Measurements from ENCODE around the gene WIPF1.

WIPF1 gene, protein sequence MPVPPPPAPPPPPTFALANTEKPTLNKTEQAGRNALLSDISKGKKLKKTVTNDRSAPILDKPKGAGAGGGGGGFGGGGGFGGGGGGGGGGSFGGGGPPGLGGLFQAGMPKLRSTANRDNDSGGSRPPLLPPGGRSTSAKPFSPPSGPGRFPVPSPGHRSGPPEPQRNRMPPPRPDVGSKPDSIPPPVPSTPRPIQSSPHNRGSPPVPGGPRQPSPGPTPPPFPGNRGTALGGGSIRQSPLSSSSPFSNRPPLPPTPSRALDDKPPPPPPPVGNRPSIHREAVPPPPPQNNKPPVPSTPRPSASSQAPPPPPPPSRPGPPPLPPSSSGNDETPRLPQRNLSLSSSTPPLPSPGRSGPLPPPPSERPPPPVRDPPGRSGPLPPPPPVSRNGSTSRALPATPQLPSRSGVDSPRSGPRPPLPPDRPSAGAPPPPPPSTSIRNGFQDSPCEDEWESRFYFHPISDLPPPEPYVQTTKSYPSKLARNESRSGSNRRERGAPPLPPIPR

DNA sequence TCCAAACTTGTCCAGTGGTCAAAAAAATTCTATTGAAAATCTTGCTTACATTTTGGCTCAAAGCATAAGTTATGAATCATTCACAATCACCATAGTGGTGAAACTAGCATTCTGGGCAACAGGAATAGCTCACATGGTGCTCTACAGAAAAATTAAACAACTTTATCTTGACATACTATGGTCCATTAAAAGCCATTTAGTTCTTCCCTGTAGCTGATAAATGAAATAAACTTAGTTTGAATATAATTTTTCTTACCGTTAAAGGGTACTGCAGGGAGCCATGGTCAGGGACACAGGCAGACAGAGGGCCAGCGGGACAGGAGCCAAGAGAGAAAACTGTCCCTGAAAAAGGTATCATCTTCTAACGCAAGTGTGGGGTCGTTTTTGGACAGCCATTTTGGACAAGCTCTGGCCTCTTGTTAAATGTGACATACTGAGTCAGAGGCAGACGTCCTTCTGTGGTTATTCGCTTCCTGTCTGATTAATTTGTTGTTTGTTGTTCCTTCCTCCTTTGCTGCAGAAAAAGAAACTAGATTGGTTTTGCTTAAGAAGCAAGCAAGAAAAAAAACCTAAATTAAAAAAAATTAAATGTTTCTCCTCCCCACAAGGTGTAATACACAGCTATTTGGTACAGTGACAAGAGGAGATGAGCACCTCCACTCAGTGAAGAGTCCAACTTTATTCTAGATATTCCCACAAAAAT lies at the start of gene WIPF1:
TSS of gene WIPF1 (minus strand) at position 460 of the 703 bp plus-strand sequence. CDS start 12,231 bp downstream, outside the sequence.
- no peak for DNase-seq (ENCODE audit: extremely low read depth, low read depth)
- TF ChIP-seq, protein P1, sequence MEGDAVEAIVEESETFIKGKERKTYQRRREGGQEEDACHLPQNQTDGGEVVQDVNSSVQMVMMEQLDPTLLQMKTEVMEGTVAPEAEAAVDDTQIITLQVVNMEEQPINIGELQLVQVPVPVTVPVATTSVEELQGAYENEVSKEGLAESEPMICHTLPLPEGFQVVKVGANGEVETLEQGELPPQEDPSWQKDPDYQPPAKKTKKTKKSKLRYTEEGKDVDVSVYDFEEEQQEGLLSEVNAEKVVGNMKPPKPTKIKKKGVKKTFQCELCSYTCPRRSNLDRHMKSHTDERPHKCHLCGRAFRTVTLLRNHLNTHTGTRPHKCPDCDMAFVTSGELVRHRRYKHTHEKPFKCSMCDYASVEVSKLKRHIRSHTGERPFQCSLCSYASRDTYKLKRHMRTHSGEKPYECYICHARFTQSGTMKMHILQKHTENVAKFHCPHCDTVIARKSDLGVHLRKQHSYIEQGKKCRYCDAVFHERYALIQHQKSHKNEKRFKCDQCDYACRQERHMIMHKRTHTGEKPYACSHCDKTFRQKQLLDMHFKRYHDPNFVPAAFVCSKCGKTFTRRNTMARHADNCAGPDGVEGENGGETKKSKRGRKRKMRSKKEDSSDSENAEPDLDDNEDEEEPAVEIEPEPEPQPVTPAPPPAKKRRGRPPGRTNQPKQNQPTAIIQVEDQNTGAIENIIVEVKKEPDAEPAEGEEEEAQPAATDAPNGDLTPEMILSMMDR (IDR thresholded peaks at IDR 0.05; ENCODE audit: low read depth, low read length, missing control alignments): no peak
- H3K4me3 ChIP-seq (replicated peaks; ENCODE audit: low read depth, low read length): no peak within 1 kb of the TSS

DNA sequence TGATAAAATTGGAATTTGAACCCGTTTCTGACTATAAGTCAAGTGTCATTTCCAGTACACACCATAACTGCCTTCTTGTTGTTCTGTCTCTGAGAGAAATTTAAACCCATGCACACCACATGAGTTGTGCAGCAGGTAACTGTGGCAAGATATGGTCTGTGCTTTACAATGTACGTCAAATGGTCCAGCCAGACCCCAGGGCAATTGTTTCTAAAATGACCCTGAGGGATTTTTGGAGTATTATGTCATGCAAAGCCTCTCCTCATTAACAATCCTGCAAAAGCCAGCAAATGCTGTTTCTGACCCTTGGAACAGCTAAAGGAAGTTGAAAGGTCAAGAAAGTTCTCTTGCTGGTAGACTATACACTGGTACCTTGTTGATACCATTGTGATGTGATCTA lies 47.7 kb upstream of the WIPF1 start:
- no peak for DNase-seq (ENCODE audit: extremely low read depth, low read depth)
- no peak overlapping the region for H3K4me3 ChIP-seq (replicated peaks; ENCODE audit: low read depth, low read length)
- TF ChIP-seq, protein P1 (IDR thresholded peaks at IDR 0.05; ENCODE audit: low read depth, low read length, missing control alignments): no peak

DNA sequence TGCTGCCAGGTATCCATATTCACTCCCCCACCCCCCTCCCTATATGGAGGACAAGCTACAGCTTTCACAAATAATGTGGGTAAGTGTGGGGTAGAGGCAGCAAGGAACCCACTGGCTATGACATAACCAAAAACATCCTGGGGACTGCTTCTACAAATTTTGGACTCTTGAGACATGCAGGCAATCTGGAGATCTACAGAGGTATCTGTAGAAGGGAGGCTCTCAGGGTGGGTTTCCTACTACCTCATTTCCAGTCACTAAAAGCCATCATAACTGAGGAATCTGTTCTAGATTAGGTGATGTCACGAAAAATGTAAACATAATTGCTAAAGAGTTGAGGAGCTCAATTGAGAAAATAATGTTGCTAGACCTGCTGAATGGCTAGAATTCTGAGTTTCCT lies 46.8 kb upstream of the WIPF1 start:
- DNase-seq (ENCODE audit: extremely low read depth, low read depth): no peak
- TF ChIP-seq, protein P1 (IDR thresholded peaks at IDR 0.05; ENCODE audit: low read depth, low read length, missing control alignments): no peak
- no peak overlapping the region for H3K4me3 ChIP-seq (replicated peaks; ENCODE audit: low read depth, low read length)

DNA sequence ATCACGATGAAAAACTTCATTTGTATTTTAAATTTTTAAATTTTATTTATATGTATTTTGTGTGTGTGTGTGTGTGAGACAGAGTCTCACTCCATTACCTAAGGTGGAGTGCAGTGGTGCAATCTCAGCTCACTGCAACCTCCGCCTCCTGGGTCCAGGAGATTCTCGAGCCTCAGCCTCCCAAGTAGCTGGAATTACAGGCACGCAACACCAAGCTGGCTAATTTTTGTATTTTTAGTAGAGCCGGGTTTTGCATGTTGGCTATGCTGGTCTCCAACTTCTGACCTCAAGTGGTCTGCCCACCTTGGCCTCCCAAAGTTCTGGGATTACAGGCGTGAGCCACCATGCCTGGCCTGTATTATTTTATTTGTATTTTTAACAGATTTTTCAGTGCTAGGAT lies 45.8 kb upstream of the WIPF1 start:
- no peak for DNase-seq (ENCODE audit: extremely low read depth, low read depth)
- no peak overlapping the region for H3K4me3 ChIP-seq (replicated peaks; ENCODE audit: low read depth, low read length)
- TF ChIP-seq, protein P1 (IDR thresholded peaks at IDR 0.05; ENCODE audit: low read depth, low read length, missing control alignments): no peak

DNA sequence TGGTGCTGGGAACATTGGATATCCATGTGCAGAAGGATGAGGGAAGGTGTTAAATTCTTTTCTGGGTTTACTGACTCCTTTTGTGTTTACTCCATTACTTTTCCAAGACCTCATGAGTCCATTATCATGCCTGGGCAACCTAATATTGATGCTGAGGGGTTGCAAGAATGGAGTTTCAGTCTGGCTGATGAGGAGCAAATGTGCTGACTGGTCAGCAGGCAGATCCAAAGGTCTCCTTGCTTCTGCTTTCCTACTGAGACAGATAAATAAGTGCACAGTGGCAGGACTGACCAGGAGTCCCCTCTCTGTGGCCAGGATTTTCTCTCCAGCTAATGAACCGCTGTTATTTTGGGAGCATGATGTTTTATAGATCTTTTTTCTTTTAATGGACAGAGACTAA lies 43.6 kb upstream of the WIPF1 start:
- TF ChIP-seq, protein P1 (IDR thresholded peaks at IDR 0.05; ENCODE audit: low read depth, low read length, missing control alignments): no peak
- H3K4me3 ChIP-seq (replicated peaks; ENCODE audit: low read depth, low read length): no peak overlapping the region
- DNase-seq (ENCODE audit: extremely low read depth, low read depth): no peak

DNA sequence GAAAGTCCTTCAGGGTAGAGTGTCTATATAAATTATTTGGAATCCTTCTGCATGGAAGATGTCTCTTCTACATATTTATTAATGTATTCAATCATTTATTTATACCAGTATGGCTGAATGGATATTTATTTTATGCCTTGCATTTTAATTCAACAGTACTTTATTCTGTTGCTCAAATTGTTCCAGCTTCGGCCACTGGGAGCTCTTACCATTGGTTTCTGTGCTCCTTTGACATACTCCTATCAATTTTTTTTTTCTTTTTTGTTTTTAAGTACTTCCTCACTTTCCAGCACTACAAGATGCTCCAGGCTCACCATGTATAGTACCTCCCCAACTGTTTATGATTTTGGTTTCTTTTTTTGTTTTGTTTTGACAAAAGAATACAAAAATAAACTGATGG lies 39.4 kb upstream of the WIPF1 start:
- DNase-seq (ENCODE audit: extremely low read depth, low read depth): no peak
- H3K4me3 ChIP-seq (replicated peaks; ENCODE audit: low read depth, low read length): no peak overlapping the region
- TF ChIP-seq, protein P1 (IDR thresholded peaks at IDR 0.05; ENCODE audit: low read depth, low read length, missing control alignments): no peak
